Activated T-helper 2 cell treated with anti-CD3 and anti-CD28 coated beads, Interferon-gamma antibody, Interleukin-2, Interleukin-4, amounts not matched to agents 10 μg/mL and 5 μg/mL and 100 μg/mL, durations not matched to agents 14 hours and 24 hours and 36 hours (primary cell): Measurements from ENCODE around the gene SNTN. TPM values are rescaled to one million over a fixed set of nuclear protein-coding genes. Genes with fewer than 3 reads are reported as not detected.
"Not testable (repeated sequence)": the region's sequence is repeated elsewhere in the genome, so short reads cannot be mapped to it uniquely, and the experiment has no call there.

ENCODE experiments used
- DNase-seq: peaks from one replicate; pipeline ENCODE4 v3.0.0; 2021; ENCODE audit warnings: low spot score
- H3K27ac Mint-ChIP-seq: one replicate; pipeline ENCODE4 v1.8.0; 2021; ENCODE audit warnings: mixed read lengths
- H3K27me3 Mint-ChIP-seq: one replicate; pipeline ENCODE4 v1.8.0; 2021; ENCODE audit warnings: low read depth, mixed read lengths
- H3K36me3 Mint-ChIP-seq: one replicate; pipeline ENCODE4 v1.8.0; 2021; ENCODE audit warnings: low read depth, mixed read lengths
- H3K4me1 Mint-ChIP-seq: one replicate; pipeline ENCODE4 v1.8.0; 2021; ENCODE audit warnings: low read depth, mixed read lengths
- H3K4me3 Mint-ChIP-seq: one replicate; pipeline ENCODE4 v1.8.0; 2021; ENCODE audit warnings: low read depth, mild to moderate bottlenecking, moderate library complexity, mixed read lengths
- H3K9me3 Mint-ChIP-seq: one replicate; pipeline ENCODE4 v1.8.0; 2021; ENCODE audit warnings: mixed read lengths
- intact Hi-C: fragments of 100-400 bp; cut with micrococcal nuclease; formaldehyde crosslinking; loops from one replicate; pipeline ENCODE4 v1.15.1; 2023
- total RNA-seq: library from RNA; stranded (reverse); gene quantifications from 2 replicates; pipeline ENCODE4 v1.2.3, GENCODE V29; 2022

SNTN gene
- total RNA-seq, 1 donor from 2014 or later, result not detected

DNA sequence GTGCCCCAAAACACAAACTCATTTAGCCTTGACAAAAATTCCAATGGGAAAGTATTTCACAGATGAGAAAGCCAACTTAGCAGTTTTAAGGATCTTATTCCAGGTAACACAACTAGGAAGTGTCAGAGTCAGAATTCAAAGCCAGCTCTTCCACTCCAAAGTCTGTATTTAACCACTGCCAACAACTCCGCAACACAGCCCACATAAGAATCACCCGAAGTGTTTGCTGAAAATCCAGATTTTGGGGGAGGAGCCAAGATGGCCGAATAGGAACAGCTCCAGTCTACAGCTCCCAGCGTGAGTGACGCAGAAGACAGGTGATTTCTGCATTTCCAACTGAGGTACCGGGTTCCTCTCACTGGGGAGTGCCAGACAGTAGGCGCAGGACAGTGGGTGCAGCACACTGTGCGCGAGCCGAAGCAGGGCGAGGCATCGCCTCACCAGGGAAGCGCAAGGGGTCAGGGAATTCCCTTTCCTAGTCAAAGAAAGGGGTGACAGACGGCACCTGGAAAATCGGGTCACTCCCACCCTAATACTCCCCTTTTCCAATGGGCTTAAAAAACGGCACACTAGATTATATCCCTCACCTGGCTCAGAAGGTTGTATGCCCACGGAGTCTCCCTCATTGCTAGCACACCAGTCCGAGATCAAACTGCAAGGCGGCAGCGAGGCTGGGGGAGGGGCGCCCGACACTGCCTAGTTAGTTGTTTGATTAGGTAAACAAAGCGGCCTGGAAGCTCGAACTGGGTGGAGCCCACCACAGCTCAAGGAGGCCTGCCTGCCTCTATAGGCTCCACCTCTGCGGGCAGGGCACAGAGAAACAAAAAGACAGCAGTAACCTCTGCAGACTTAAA is 7.3 kb upstream of the SNTN start:
- H3K4me3 Mint-ChIP-seq, H3K9me3 Mint-ChIP-seq, H3K36me3 Mint-ChIP-seq, H3K27ac Mint-ChIP-seq, H3K27me3 Mint-ChIP-seq, DNase-seq, H3K4me1 Mint-ChIP-seq, intact Hi-C loops: not testable (repeated sequence)

DNA sequence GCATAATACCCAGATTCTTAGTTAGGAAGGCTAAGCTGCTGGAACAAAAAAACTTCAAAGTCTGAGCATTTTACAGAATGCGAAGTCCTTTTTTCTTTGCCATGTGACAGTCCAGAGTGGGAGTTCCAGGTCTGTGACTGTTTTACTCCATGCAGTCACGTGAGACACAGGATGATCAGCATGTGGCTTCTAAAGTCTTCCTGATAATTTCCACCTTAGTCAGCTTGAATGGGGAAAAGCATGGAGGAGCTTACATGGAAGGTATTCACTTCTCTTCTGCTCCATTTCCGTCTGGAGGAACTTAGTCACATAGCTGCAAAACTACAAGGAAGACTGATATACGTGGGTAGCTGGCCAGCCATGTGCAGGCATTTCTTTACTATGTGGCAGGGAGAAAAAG is 1.7 kb downstream of the SNTN start:
- Mint-ChIP-seq H3K9me3 (no peaks in the 10 kb centered on the region), H3K27ac (no peak overlapping the region), H3K4me1 (no peaks in the 10 kb centered on the region), H3K4me3 (no peak overlapping the region), H3K27me3 (no peaks in the 10 kb centered on the region), H3K36me3 (no peaks in the 10 kb centered on the region)
- intact Hi-C loops, result no loop called here
- no peak for DNase-seq

GRCh38 chr3:63654931-63655330 is 2.5 kb downstream of the SNTN start:
- Mint-ChIP-seq H3K9me3 (no peaks in the 10 kb centered on the region), H3K4me3 (no peak overlapping the region), H3K4me1 (no peaks in the 10 kb centered on the region), H3K27me3 (no peaks in the 10 kb centered on the region), H3K36me3 (no peaks in the 10 kb centered on the region), H3K27ac (no peak overlapping the region)
- no peak for DNase-seq
- intact Hi-C loops, result no loop called here

DNA sequence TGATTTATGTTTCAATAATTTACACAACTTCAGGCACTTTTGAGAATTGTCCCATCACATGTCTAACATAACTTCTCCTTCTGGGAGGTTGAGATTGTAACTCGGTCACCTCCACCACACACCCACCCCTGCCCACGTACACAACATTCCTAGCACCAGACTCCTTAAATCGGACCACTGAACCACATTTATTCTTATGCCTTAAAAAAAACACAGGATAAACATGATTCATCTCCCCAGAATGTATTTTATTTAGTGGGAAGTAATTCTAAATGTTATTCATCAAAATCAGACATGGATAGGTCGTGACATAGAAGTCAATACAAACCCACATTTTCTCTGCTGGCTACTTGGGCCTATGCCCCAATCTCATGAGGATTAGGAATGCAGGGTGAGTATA is 3.0 kb downstream of the SNTN start:
- Mint-ChIP-seq H3K4me3 (no peak overlapping the region), H3K27ac (no peak overlapping the region), H3K4me1 (no peaks in the 10 kb centered on the region), H3K36me3 (no peaks in the 10 kb centered on the region), H3K9me3 (no peaks in the 10 kb centered on the region), H3K27me3 (no peaks in the 10 kb centered on the region)
- intact Hi-C loops, result no loop called here
- no peak for DNase-seq

- H3K36me3 Mint-ChIP-seq, result no peaks in the 10 kb centered on the region
- H3K9me3 Mint-ChIP-seq, result no peaks in the 10 kb centered on the region
- no peaks in the 10 kb centered on the region for H3K4me1 Mint-ChIP-seq
- no peak overlapping the region for H3K27ac Mint-ChIP-seq
- H3K4me3 Mint-ChIP-seq, result no peak overlapping the region
- DNase-seq, result no peak
- intact Hi-C loops, result no loop called here
- no peaks in the 10 kb centered on the region for H3K27me3 Mint-ChIP-seq
Observed at GRCh38 chr3:63656786-63657185, 4.3 kb downstream of the SNTN start.

DNA sequence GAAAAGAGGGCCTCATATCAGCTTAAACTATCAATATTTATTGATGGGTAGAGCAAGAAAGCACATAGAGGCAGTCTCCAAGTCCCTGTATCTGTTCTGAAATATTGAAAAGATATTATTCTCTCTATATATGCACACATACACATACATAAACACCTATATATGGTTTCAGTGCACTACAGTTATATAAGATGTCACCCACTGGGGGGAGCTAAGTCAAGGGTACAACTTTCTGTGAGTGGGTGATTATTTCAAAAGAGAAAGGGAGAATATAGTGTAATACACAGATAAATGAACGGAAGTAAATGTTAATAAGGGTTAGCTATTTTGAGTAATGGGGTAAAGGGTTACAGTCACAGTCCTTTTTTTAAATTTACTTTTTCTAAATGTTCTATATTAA is 8.8 kb downstream of the SNTN start:
- DNase-seq, result no peak
- H3K4me3 Mint-ChIP-seq, result no peak overlapping the region
- no peaks in the 10 kb centered on the region for H3K4me1 Mint-ChIP-seq
- intact Hi-C loops, result no loop called here
- H3K27me3 Mint-ChIP-seq, result no peaks in the 10 kb centered on the region
- no peak overlapping the region for H3K27ac Mint-ChIP-seq
- no peaks in the 10 kb centered on the region for H3K9me3 Mint-ChIP-seq
- no peaks in the 10 kb centered on the region for H3K36me3 Mint-ChIP-seq

GRCh38 chr3:63662011-63662410 is 9.5 kb downstream of the SNTN start:
- no peaks in the 10 kb centered on the region for H3K9me3 Mint-ChIP-seq
- no peak overlapping the region for H3K4me3 Mint-ChIP-seq
- no peaks in the 10 kb centered on the region for H3K36me3 Mint-ChIP-seq
- H3K27ac Mint-ChIP-seq, result no peak overlapping the region
- no peak for DNase-seq
- intact Hi-C loops, result no loop called here
- no peaks in the 10 kb centered on the region for H3K4me1 Mint-ChIP-seq
- H3K27me3 Mint-ChIP-seq, result no peaks in the 10 kb centered on the region

GRCh38 chr3:63662500-63662899 is 10.0 kb downstream of the SNTN start:
- no peaks in the 10 kb centered on the region for H3K4me1 Mint-ChIP-seq
- no peak overlapping the region for H3K27ac Mint-ChIP-seq
- H3K9me3 Mint-ChIP-seq, result no peaks in the 10 kb centered on the region
- H3K4me3 Mint-ChIP-seq, result no peak overlapping the region
- H3K36me3 Mint-ChIP-seq, result no peaks in the 10 kb centered on the region
- no peaks in the 10 kb centered on the region for H3K27me3 Mint-ChIP-seq
- intact Hi-C loops, result no loop called here
- DNase-seq, result no peak

- Mint-ChIP-seq H3K4me1 (no peaks in the 10 kb centered on the region), H3K36me3 (no peaks in the 10 kb centered on the region), H3K9me3 (no peaks in the 10 kb centered on the region), H3K4me3 (no peak overlapping the region), H3K27me3 (no peaks in the 10 kb centered on the region), H3K27ac (no peak overlapping the region)
- intact Hi-C loops, result no loop called here
- DNase-seq, result no peak
Observed at GRCh38 chr3:63670544-63670943, 18.1 kb downstream of the SNTN start.

DNA sequence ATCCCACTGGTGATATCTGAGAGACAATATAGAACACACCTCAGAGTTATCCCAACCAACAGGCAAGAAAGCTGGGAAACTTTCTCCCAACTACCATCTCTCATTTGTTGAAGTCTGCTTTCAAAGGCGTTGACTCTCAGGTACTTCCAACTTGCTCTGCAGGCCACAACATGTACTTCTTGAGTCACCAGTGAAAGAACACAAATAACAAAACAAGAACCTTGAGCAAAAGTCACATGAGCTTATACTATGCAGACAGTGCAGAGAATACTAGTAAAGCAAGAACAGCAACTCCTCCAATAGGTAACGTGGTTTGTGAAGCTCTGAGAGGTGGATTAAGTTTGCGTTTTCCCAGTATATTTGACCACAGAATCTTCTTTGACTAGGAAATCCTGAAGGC is 20.6 kb downstream of the SNTN start:
- H3K4me3 Mint-ChIP-seq, result no peak overlapping the region
- H3K36me3 Mint-ChIP-seq, result no peaks in the 10 kb centered on the region
- no peak for DNase-seq
- no peaks in the 10 kb centered on the region for H3K4me1 Mint-ChIP-seq
- no peaks in the 10 kb centered on the region for H3K9me3 Mint-ChIP-seq
- no peaks in the 10 kb centered on the region for H3K27me3 Mint-ChIP-seq
- intact Hi-C loops, result no loop called here
- no peak overlapping the region for H3K27ac Mint-ChIP-seq

DNA sequence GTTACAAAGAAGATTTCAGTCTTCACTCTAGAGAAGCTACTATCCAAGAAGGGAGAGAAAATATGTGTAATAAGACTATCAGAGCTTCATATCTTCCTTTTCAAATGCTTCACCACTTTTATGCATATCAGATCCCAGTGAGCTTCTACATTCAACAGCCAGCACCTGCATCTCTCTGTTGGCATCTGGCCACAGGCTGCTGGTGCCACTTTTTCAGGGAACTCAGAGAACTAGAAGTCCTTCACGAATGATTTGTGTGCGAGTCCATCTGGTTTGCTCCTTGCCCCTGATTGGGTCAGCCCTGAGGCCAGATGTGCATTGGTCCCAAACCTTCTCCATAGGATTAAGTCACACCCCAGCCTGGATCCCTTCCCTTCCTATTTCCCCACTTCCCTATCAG is 22.1 kb downstream of the SNTN start:
- Mint-ChIP-seq H3K9me3 (no peaks in the 10 kb centered on the region), H3K27ac (no peak overlapping the region), H3K4me1 (no peaks in the 10 kb centered on the region), H3K36me3 (no peaks in the 10 kb centered on the region), H3K4me3 (no peak overlapping the region), H3K27me3 (no peaks in the 10 kb centered on the region)
- no peak for DNase-seq
- intact Hi-C loops, result no loop called here

GRCh38 chr3:63679186-63679585 is 26.7 kb downstream of the SNTN start:
- H3K27ac Mint-ChIP-seq, result no peak overlapping the region
- intact Hi-C loops, result no loop called here
- H3K9me3 Mint-ChIP-seq, result no peaks in the 10 kb centered on the region
- no peaks in the 10 kb centered on the region for H3K4me1 Mint-ChIP-seq
- H3K36me3 Mint-ChIP-seq, result no peaks in the 10 kb centered on the region
- H3K27me3 Mint-ChIP-seq, result no peaks in the 10 kb centered on the region
- no peak for DNase-seq
- H3K4me3 Mint-ChIP-seq, result no peak overlapping the region

DNA sequence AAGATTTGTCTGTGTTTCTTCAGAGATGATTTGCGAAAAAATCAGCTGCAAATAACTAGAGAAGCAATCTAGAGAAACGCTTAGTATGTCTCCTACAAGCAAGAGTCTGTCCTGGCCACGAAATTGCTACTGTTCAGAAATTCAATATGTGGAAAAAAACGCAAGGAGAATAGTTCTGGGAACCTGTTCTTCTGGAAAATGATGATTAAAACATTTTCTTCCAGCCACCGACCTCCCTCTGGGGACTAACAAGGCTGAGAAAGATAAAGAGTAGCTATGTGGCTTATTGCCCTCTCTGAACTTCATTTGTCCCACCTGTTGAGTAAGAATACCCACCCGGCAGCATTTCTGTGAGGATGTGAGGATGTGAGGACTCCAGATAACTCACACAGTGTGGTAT is 31.6 kb downstream of the SNTN start:
- H3K9me3 Mint-ChIP-seq, result no peaks in the 10 kb centered on the region
- H3K27ac Mint-ChIP-seq, result no peak overlapping the region
- no peaks in the 10 kb centered on the region for H3K4me1 Mint-ChIP-seq
- no peak for DNase-seq
- H3K4me3 Mint-ChIP-seq, result no peak overlapping the region
- H3K27me3 Mint-ChIP-seq, result no peaks in the 10 kb centered on the region
- intact Hi-C loops, result no loop called here
- H3K36me3 Mint-ChIP-seq, result no peaks in the 10 kb centered on the region

DNA sequence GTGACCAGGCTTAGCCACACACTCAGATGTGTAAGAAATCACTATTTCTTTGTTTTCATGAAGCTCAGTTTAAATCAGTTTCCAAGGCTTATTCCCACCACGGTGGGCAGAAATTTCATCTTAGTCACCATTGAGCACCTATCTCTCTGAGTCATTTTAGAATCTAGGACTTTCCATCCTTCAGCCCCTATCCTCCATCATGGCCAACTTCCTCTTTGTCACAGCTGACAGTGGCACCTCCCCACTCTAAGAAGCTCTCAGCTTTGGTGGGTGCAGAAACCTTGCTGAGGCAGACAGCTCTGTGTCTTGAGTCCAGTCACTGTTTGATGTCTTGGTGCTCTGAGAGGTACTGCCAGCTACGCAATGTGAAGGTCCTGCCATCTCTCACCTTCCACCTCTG is 32.9 kb downstream of the SNTN start:
- Mint-ChIP-seq H3K27me3 (no peaks in the 10 kb centered on the region), H3K4me3 (no peak overlapping the region), H3K36me3 (no peaks in the 10 kb centered on the region), H3K9me3 (no peaks in the 10 kb centered on the region), H3K4me1 (no peaks in the 10 kb centered on the region), H3K27ac (no peak overlapping the region)
- intact Hi-C loops, result no loop called here
- DNase-seq, result no peak
